GM18870 (cell line): ENCODE measurements around the gene PRKAG2.

Source experiments
- ATAC-seq: cut with Tn5 transposase; IDR thresholded peaks from one replicate; pipeline ENCODE4 v1.9.1; 2021; ENCODE audit warnings: moderate library complexity; ENCODE audit not compliant: unreplicated experiment

PRKAG2 gene

GRCh38 chr7:151776446-151776845 is 100.5 kb downstream of the PRKAG2 start:
- ATAC-seq, result no peak

- ATAC-seq, result no peak
Observed at GRCh38 chr7:151775547-151776443, 101.1 kb downstream of the PRKAG2 start.

GRCh38 chr7:151774951-151775350 is 102.0 kb downstream of the PRKAG2 start:
- no peak for ATAC-seq

GRCh38 chr7:151773797-151774196 is 103.1 kb downstream of the PRKAG2 start:
- ATAC-seq, result no peak

- ATAC-seq, result no peak
Observed at GRCh38 chr7:151770232-151770631, 106.7 kb downstream of the PRKAG2 start.

- peak; percentile 45 for ATAC-seq
Observed at GRCh38 chr7:151769188-151769821, 107.6 kb downstream of the PRKAG2 start.

GRCh38 chr7:151768805-151769187 is 108.1 kb downstream of the PRKAG2 start:
- no peak for ATAC-seq

- no peak for ATAC-seq
Observed at GRCh38 chr7:151767557-151767956, 109.4 kb downstream of the PRKAG2 start.

- ATAC-seq, result no peak
Observed at GRCh38 chr7:151764056-151764920, 112.6 kb downstream of the PRKAG2 start.

GRCh38 chr7:151763420-151763984 is 113.4 kb downstream of the PRKAG2 start:
- no peak for ATAC-seq

- ATAC-seq, result no peak
Observed at GRCh38 chr7:151762583-151763245, 114.2 kb downstream of the PRKAG2 start.

- no peak for ATAC-seq
Observed at GRCh38 chr7:151761957-151762356, 115.0 kb downstream of the PRKAG2 start.

- ATAC-seq, result no peak
Observed at GRCh38 chr7:151761231-151761630, 115.7 kb downstream of the PRKAG2 start.

- ATAC-seq, result no peak
Observed at GRCh38 chr7:151759591-151760042, 117.3 kb downstream of the PRKAG2 start.

- ATAC-seq, result no peak
Observed at GRCh38 chr7:151758622-151759540, 118.0 kb downstream of the PRKAG2 start.

GRCh38 chr7:151757274-151757673 is 119.6 kb downstream of the PRKAG2 start:
- no peak for ATAC-seq

- no peak for ATAC-seq
Observed at GRCh38 chr7:151756866-151757265, 120.0 kb downstream of the PRKAG2 start.

GRCh38 chr7:151756076-151756731 is 120.7 kb downstream of the PRKAG2 start:
- no peak for ATAC-seq
